Keratinocyte (primary cell): ENCODE measurements around the gene RBM3. TPM values are rescaled to one million over a fixed set of nuclear protein-coding genes. Genes with fewer than 3 reads are reported as not detected.

ENCODE experiments used
- DNase-seq: peaks from one replicate; pipeline ENCODE4 v3.0.0-alpha.2; 2011; ENCODE audit warnings: low read depth, missing footprints, low spot score
- FAIRE-seq: peaks from 2 replicates; lab custom pipeline; 2011; peaks lifted over from hg19 to GRCh38; lab: Jason Lieb, UNC
- H2AFZ ChIP-seq: 2 replicates; pipeline ENCODE4 v1.6.0; 2012; ENCODE audit warnings: low read length, control low read depth, inconsistent platforms; ENCODE audit not compliant: control insufficient read depth
- H3K27ac ChIP-seq: 2 replicates; pipeline ENCODE4 v1.5.1; 2011; ENCODE audit warnings: low read length; ENCODE audit not compliant: control insufficient read depth, insufficient read depth
- H3K27me3 ChIP-seq: 3 replicates; pipeline ENCODE4 v1.6.0; 2011; ENCODE audit warnings: low read length; ENCODE audit not compliant: control insufficient read depth, insufficient read depth; ENCODE audit errors: extremely low read depth
- H3K36me3 ChIP-seq, 2 experiments: 2 replicates in 1 of 2; 3 replicates in 1 of 2; pipeline ENCODE4 v1.5.1; 2011; ENCODE audit warnings: low read length in 2 of 2, mild to moderate bottlenecking in 1 of 2; ENCODE audit not compliant: control insufficient read depth in 2 of 2, insufficient read depth in 2 of 2; ENCODE audit errors: extremely low read depth in 1 of 2
- H3K4me1 ChIP-seq: 3 replicates; pipeline ENCODE4 v1.5.1; 2011; ENCODE audit warnings: low read length; ENCODE audit not compliant: control insufficient read depth, insufficient read depth; ENCODE audit errors: extremely low read depth
- H3K4me2 ChIP-seq: 3 replicates; pipeline ENCODE4 v1.6.0; 2011; ENCODE audit warnings: low read depth, low read length; ENCODE audit not compliant: control insufficient read depth, insufficient read depth; ENCODE audit errors: extremely low read depth
- H3K4me3 ChIP-seq, 3 experiments: fragments of 200-600 bp in 1 of 3; sonication (generic) in 1 of 3; 2 replicates in 2 of 3; 3 replicates in 1 of 3; pipeline ENCODE4 v1.5.1; 2011 to 2016; ENCODE audit warnings: low read length in 3 of 3, mild to moderate bottlenecking in 3 of 3, control low read depth in 2 of 3, inconsistent platforms in 1 of 3, low read depth in 1 of 3, mixed read lengths in 1 of 3, mixed run types in 1 of 3, moderate library complexity in 1 of 3; ENCODE audit not compliant: control insufficient read depth in 2 of 3, insufficient read depth in 2 of 3; ENCODE audit errors: extremely low read depth in 1 of 3
- H3K79me2 ChIP-seq: 2 replicates; pipeline ENCODE4 v1.6.0; 2012; ENCODE audit warnings: low read length; ENCODE audit not compliant: control insufficient read depth, insufficient read depth
- H3K9ac ChIP-seq: 3 replicates; pipeline ENCODE4 v1.6.0; 2011; ENCODE audit warnings: low read length; ENCODE audit not compliant: control insufficient read depth, insufficient read depth; ENCODE audit errors: extremely low read depth
- H3K9me1 ChIP-seq: 3 replicates; pipeline ENCODE4 v1.6.0; 2011; ENCODE audit warnings: low read length; ENCODE audit not compliant: control insufficient read depth, insufficient read depth; ENCODE audit errors: extremely low read depth
- H3K9me3 ChIP-seq: 2 replicates; pipeline ENCODE4 v1.5.1; 2012; ENCODE audit warnings: low read depth, low read length; ENCODE audit not compliant: control insufficient read depth
- H4K20me1 ChIP-seq: 3 replicates; pipeline ENCODE4 v1.6.0; 2011; ENCODE audit warnings: low read length; ENCODE audit not compliant: control insufficient read depth, insufficient read depth; ENCODE audit errors: extremely low read depth
- CTCF ChIP-seq, 3 experiments: IDR thresholded peaks in 1 of 3; conservative IDR thresholded peaks in 1 of 3; optimal IDR thresholded peaks in 1 of 3; 2 replicates in 2 of 3; 3 replicates in 1 of 3; pipeline versions ENCODE3 to v1.5.1; 2011; ENCODE audit warnings: low read length in 3 of 3, mild to moderate bottlenecking in 3 of 3, moderate library complexity in 2 of 3, control low read depth in 1 of 3, inconsistent platforms in 1 of 3; ENCODE audit not compliant: insufficient read depth in 2 of 3; ENCODE audit errors: extremely low read depth in 1 of 3
- EZH2 ChIP-seq: IDR thresholded peaks from one replicate; pipeline ENCODE4 v1.6.1; 2012; ENCODE audit warnings: inconsistent platforms, mild to moderate bottlenecking, low read length, moderate library complexity
- dilution Hi-C: fragments of 300-500 bp; cut with MboI; formaldehyde crosslinking; loops from one replicate; pipeline ENCODE4 v1.7.0; 2020; ENCODE audit warnings: low sequenced_read_pairs; ENCODE audit not compliant: extremely low pct_ligation_motif_present
- polyA plus RNA-seq, 5 experiments: library from polyadenylated mRNA; depleted of rRNA in 3 of 5; stranded (reverse) in 3 of 5; stranded (forward) in 1 of 5; unstranded in 1 of 5; fragments of >200 nt; gene quantifications; 1 replicate in 1 of 5; 2 replicates in 3 of 5; 3 replicates in 1 of 5; pipeline versions ENCODE4 v1.2.1 to v1.2.3, GENCODE V29; 2011 to 2012; ENCODE audit warnings: missing spikeins in 2 of 5, low read depth in 1 of 5, low replicate concordance in 1 of 5

RBM3 gene
- polyA plus RNA-seq, 1 donor (not counting 4 experiments of a cell fraction or from before 2014, with no cell fraction given), result 327 TPM

- H3K9me1 ChIP-seq, result no peaks in the 10 kb centered on the region
- no peaks in the 10 kb centered on the region for H3K27me3 ChIP-seq
- H3K9ac ChIP-seq, result peak overlapping the region; percentile 15
- TF ChIP-seq CTCF (optimal IDR thresholded peaks at IDR 0.05 in 1 of 3, IDR thresholded peaks at IDR 0.05 in 1 of 3, conservative IDR thresholded peaks at IDR 0.05 in 1 of 3; ENCODE audit: extremely low read depth in 1 of 3, insufficient read depth in 2 of 3, low read length in 3 of 3), result peak; percentile 20 to 62 (median 46)
- no peak for TF ChIP-seq EZH2
- dilution Hi-C loops, result no loop called here
- peaks cover 18% of the 10 kb centered on the region for H3K4me1 ChIP-seq
- DNase-seq (no peak), FAIRE-seq (no peak)
- peak overlapping the region; percentile 37 for H3K4me2 ChIP-seq
- no peaks in the 10 kb centered on the region for H4K20me1 ChIP-seq
- peak overlapping the region; percentile 66 for H3K27ac ChIP-seq
- H3K4me3 ChIP-seq, result no peak overlapping the region
- no peaks in the 10 kb centered on the region for H3K36me3 ChIP-seq
- no peaks in the 10 kb centered on the region for H3K79me2 ChIP-seq
- no peaks in the 10 kb centered on the region for H3K9me3 ChIP-seq
- peak overlapping the region; percentile 58 for H2AFZ ChIP-seq
Measured at GRCh38 chrX:48591255-48591791, 17.0 kb downstream of the RBM3 start.

GRCh38 chrX:48592971-48593370 lies 18.7 kb downstream of the RBM3 start:
- H3K4me3 ChIP-seq, result no peak overlapping the region
- H3K27ac ChIP-seq, result no peak overlapping the region
- H3K36me3 ChIP-seq, result no peaks in the 10 kb centered on the region
- no peak for TF ChIP-seq CTCF (optimal IDR thresholded peaks at IDR 0.05 in 1 of 3, IDR thresholded peaks at IDR 0.05 in 1 of 3, conservative IDR thresholded peaks at IDR 0.05 in 1 of 3; ENCODE audit: extremely low read depth in 1 of 3, insufficient read depth in 2 of 3, low read length in 3 of 3)
- no peak for TF ChIP-seq EZH2
- no peak for DNase-seq
- no peaks in the 10 kb centered on the region for H3K79me2 ChIP-seq
- H2AFZ ChIP-seq, result no peak overlapping the region
- peaks cover 22% of the 10 kb centered on the region for H3K4me1 ChIP-seq
- H3K9me3 ChIP-seq, result no peaks in the 10 kb centered on the region
- dilution Hi-C loops, result no loop called here
- no peak overlapping the region for H3K9ac ChIP-seq
- no peak for FAIRE-seq
- H3K27me3 ChIP-seq, result no peaks in the 10 kb centered on the region
- no peak overlapping the region for H3K4me2 ChIP-seq
- H4K20me1 ChIP-seq, result no peaks in the 10 kb centered on the region
- H3K9me1 ChIP-seq, result no peaks in the 10 kb centered on the region
